Measurements from ENCODE around the gene HELQ. TPM values are rescaled to one million over a fixed set of nuclear protein-coding genes. Genes with fewer than 3 reads are reported as not detected.

The HELQ gene
- total and polyA plus RNA-seq, 2 of the 13 experiments (the other 11 are each of a cell fraction or from before 2014, with no cell fraction given): 6.6 to 10.8 TPM

DNA sequence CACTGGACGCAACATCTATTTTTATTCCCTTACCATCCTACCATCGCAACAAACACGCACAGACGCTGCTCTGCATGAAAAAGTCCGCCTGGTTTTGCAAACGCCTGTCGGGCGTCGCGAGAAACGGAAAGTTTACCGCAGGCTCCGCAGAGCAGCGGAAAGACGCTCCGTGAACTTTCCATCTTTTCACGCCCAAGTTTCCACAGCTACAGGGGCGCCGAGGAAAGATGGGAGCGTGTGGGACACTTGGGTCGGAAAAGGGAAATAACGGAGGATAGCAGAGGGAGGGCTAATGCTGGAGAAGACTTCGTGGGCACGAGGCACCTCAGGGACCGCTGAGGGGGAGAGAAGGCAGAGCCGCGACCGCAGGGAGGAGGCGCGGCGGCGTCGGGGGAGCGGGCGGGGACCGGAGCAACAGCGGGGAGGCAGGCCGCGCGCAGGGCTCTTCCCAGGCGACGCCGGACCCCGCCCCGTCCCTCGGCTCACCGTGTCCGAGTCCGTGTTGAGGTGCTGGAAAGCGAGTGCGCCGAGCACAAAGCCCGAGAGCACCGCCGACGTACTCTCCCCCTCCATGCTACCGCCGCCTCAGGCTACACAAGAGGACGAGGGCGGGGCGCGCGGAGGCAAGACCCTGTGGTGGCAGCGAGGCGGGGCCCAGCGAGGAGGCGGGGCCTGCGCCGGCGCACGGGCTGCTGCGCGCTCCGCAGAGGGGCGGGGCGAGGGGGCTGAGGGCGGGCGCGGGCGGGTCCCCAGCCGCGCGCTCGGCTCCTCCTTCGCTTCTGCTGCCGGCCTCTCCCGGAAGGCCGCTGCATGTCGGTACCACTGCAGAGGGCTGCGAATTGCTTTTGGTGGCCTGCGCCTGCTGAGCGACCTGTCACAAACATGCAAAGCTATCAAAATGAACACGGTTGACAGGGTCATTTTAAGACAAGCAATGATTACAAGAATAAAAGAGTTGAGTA is 29.2 kb upstream of the HELQ start, which contains the start of gene ABRAXAS1 (continued):
- peak; percentile 63; the same call in 1 of the 2 replicates for TF ChIP-seq ZNF224 (CRISPR knock-in tag; IDR thresholded peaks at IDR 0.05)
- TF ChIP-seq, protein P1, sequence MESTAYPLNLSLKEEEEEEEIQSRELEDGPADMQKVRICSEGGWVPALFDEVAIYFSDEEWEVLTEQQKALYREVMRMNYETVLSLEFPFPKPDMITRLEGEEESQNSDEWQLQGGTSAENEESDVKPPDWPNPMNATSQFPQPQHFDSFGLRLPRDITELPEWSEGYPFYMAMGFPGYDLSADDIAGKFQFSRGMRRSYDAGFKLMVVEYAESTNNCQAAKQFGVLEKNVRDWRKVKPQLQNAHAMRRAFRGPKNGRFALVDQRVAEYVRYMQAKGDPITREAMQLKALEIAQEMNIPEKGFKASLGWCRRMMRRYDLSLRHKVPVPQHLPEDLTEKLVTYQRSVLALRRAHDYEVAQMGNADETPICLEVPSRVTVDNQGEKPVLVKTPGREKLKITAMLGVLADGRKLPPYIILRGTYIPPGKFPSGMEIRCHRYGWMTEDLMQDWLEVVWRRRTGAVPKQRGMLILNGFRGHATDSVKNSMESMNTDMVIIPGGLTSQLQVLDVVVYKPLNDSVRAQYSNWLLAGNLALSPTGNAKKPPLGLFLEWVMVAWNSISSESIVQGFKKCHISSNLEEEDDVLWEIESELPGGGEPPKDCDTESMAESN (CRISPR knock-in tag; conservative IDR thresholded peaks at IDR 0.05): peak; percentile 86; the same call in 1 of the 2 replicates
- TF ChIP-seq NAIF1 (CRISPR knock-in tag; IDR thresholded peaks at IDR 0.05; ENCODE audit: borderline replicate concordance): peak; percentile 29; the same call in 1 of the 2 replicates
- no peak for TF ChIP-seq ZNF382 (CRISPR knock-in tag; IDR thresholded peaks at IDR 0.05; ENCODE audit: borderline replicate concordance)
- TF ChIP-seq ZNF362 (CRISPR knock-in tag; IDR thresholded peaks at IDR 0.05; ENCODE audit: borderline replicate concordance): no peak; the same call in 1 of the 2 replicates
- TF ChIP-seq, protein P2, sequence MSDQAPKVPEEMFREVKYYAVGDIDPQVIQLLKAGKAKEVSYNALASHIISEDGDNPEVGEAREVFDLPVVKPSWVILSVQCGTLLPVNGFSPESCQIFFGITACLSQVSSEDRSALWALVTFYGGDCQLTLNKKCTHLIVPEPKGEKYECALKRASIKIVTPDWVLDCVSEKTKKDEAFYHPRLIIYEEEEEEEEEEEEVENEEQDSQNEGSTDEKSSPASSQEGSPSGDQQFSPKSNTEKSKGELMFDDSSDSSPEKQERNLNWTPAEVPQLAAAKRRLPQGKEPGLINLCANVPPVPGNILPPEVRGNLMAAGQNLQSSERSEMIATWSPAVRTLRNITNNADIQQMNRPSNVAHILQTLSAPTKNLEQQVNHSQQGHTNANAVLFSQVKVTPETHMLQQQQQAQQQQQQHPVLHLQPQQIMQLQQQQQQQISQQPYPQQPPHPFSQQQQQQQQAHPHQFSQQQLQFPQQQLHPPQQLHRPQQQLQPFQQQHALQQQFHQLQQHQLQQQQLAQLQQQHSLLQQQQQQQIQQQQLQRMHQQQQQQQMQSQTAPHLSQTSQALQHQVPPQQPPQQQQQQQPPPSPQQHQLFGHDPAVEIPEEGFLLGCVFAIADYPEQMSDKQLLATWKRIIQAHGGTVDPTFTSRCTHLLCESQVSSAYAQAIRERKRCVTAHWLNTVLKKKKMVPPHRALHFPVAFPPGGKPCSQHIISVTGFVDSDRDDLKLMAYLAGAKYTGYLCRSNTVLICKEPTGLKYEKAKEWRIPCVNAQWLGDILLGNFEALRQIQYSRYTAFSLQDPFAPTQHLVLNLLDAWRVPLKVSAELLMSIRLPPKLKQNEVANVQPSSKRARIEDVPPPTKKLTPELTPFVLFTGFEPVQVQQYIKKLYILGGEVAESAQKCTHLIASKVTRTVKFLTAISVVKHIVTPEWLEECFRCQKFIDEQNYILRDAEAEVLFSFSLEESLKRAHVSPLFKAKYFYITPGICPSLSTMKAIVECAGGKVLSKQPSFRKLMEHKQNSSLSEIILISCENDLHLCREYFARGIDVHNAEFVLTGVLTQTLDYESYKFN (CRISPR knock-in tag; conservative IDR thresholded peaks at IDR 0.05): no peak; the same call in 1 of the 2 replicates
- TF ChIP-seq SP2 (CRISPR knock-in tag; IDR thresholded peaks at IDR 0.05): peak; percentile 27; the same call in 1 of the 2 replicates
- TF ChIP-seq ZNF160 (CRISPR knock-in tag; IDR thresholded peaks at IDR 0.05): no peak
- TF ChIP-seq, protein P3, sequence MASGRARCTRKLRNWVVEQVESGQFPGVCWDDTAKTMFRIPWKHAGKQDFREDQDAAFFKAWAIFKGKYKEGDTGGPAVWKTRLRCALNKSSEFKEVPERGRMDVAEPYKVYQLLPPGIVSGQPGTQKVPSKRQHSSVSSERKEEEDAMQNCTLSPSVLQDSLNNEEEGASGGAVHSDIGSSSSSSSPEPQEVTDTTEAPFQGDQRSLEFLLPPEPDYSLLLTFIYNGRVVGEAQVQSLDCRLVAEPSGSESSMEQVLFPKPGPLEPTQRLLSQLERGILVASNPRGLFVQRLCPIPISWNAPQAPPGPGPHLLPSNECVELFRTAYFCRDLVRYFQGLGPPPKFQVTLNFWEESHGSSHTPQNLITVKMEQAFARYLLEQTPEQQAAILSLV (CRISPR knock-in tag; IDR thresholded peaks at IDR 0.05; ENCODE audit: borderline replicate concordance): peak; percentile 79; the same call in 1 of the 2 replicates
- peak; percentile 93; the same call in 1 of the 2 replicates for TF ChIP-seq TOPORS (CRISPR knock-in tag; IDR thresholded peaks at IDR 0.05)
- TF ChIP-seq SALL2 (CRISPR knock-in tag; IDR thresholded peaks at IDR 0.05): peak; percentile 96
- TF ChIP-seq TFE3 (CRISPR knock-in tag; IDR thresholded peaks at IDR 0.05): peak; percentile 39; the same call in 1 of the 2 replicates
- TF ChIP-seq AHR (CRISPR knock-in tag; IDR thresholded peaks at IDR 0.05): no peak
- TF ChIP-seq, protein P4, sequence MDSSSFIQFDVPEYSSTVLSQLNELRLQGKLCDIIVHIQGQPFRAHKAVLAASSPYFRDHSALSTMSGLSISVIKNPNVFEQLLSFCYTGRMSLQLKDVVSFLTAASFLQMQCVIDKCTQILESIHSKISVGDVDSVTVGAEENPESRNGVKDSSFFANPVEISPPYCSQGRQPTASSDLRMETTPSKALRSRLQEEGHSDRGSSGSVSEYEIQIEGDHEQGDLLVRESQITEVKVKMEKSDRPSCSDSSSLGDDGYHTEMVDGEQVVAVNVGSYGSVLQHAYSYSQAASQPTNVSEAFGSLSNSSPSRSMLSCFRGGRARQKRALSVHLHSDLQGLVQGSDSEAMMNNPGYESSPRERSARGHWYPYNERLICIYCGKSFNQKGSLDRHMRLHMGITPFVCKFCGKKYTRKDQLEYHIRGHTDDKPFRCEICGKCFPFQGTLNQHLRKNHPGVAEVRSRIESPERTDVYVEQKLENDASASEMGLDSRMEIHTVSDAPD (CRISPR knock-in tag; IDR thresholded peaks at IDR 0.05): no peak
